GM19239 (cell line): ENCODE measurements around the gene NUDT14.

ENCODE experiments used
- DNase-seq: peaks from one replicate; pipeline ENCODE4 v3.0.0; 2011; ENCODE audit warnings: low spot score; ENCODE audit not compliant: insufficient read length
- FAIRE-seq: peaks from 2 replicates; lab custom pipeline; 2011; peaks lifted over from hg19 to GRCh38; lab: Jason Lieb, UNC

The NUDT14 gene

GRCh38 chr14:105138551-105139111 lies 42.5 kb downstream of the NUDT14 start:
- FAIRE-seq: no peak

GRCh38 chr14:105138021-105138541 lies 43.0 kb downstream of the NUDT14 start:
- FAIRE-seq (no peak), DNase-seq (no peak)

More at GRCh38 chr14:105138551-105139111, 42.5 kb downstream of the NUDT14 start:
- DNase-seq: no peak

- FAIRE-seq (no peak), DNase-seq (no peak)
These were observed 43.6 kb downstream of the NUDT14 start for GRCh38 chr14:105137481-105138020.

- DNase-seq (no peak), FAIRE-seq (no peak)
These were observed 44.5 kb downstream of the NUDT14 start for GRCh38 chr14:105136401-105137322.

DNA sequence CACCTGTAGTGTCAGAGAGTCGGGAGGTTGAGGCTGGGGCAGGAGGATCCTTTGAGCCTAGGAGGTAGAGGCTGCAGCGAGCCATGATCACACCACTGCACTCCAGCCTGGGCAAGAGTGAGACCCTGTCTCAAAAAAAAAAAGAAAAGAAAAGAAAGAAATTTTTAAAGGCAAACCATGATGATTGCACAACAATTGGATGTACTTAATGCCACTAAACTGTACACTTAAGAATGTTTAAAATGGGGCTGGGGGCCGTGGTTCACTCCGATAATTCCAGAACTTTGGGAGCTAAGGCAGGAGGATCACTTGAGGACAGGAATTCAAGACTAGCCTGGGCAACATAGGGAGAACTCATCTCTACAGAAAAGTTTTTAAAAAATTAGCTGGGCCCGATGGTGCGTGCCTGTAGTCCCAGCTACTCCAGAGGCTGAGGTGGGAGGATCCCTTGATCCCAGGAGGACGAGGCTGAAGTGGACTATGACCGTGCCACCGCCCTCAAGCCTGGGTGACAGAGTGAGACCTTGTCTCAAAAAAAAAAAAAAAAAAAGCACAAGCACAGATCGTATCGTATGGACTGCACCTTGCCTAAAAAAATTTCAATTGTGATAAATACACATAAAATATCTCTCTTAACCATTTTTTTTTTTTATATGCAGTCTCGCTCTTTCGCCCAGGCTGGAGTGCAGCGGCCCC lies 45.3 kb downstream of the NUDT14 start:
- DNase-seq (no peak), FAIRE-seq (no peak)

DNA sequence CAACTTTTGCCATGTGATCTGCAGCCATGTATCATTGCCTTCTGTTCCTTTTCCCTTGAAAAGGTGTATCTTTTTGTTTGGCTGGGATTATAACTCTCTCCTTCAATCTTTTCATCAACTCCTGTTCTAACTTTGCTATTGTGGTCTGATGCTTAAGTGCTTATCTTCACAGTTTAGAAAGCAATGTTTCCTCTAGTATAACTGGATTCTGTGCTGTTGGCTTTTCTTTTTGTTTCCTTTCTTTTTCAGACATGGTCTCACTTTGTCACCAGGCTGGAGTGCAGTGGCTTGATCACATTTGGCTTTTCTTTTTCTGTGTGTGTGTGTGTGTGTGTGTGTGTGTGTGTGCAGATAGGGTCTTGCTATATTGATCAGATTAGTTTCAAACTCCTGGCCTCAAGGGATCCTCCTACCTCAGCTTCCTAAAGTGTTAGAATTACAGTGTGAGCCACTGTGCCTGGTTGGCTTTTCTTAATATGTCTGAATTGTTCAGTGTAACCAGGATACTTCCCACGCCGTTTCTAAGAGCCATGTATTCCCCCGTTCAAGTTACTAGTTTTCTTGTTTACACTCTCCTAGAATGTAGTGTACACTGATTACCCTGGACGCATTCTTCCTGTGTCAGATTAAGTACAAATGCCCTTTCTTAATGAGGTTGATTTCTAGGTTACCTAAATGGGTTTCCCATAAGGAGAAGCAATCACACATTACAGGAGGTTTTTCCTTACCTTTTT lies 48.0 kb downstream of the NUDT14 start:
- DNase-seq (no peak), FAIRE-seq (no peak)

GRCh38 chr14:105131241-105131640 lies 49.9 kb downstream of the NUDT14 start:
- DNase-seq (no peak), FAIRE-seq (no peak)

GRCh38 chr14:105128059-105128458 lies 53.1 kb downstream of the NUDT14 start:
- DNase-seq (no peak), FAIRE-seq (no peak)

DNA sequence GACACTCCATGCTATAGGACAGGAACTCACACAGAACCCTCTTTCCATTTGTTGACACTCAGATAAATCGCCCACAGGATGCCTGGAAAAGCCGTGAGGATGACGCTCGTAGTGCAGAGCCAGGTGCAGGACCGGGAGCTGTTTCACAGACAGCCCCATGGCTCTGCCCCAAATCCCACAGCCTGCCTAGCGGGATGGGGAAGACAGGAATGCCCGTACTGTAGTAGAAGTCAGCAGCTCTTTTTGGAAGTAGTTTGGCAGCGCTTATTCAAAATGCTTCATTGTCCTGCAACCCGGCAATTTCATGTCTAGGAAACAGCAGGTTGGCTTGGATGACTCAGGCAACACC lies 54.2 kb downstream of the NUDT14 start:
- DNase-seq: no peak
- no peak for FAIRE-seq

DNA sequence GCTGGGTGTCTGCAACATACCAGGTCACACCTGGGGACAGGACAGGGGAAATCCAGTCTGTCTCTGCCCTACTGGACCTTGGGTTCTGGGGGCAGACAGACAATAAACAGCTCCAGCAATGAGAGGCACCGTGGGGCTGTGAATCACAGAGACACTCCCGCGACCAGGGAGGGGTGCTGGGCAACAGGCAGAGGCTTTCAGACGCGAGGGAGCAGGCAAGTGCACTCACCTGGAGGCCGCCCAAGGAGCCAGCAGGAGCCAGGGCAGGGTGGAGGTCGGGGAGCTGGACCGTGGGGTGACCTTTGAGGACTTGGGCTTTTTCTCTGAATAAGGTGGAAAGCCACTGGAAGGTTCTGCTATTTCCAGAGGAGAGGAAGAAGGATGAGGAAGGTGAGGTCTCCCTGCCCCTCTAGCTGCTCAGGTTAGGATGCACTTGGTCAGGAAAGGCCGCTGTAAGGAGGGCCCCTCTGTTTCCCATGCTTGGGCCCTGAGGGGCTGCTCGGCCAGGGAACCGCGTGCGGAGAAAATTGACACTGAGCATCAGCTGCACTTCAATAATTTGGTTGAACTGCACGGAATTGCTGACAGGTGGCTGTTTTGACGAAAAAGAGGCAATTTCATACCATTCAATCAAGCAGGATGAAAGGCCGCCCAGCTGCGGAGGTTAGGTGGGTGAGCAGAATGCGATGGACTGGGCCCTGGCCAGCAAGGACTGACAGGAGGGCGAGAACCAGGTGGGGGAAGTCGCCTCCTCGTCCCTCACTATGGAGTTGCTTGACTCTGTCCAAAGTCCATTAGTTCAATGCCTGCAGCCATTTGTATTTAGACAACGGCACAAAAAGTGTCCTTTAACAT lies 54.8 kb downstream of the NUDT14 start:
- FAIRE-seq: no peak
- DNase-seq: no peak

- DNase-seq: no peak
- FAIRE-seq: no peak
These were observed 56.3 kb downstream of the NUDT14 start for GRCh38 chr14:105124823-105125222.

GRCh38 chr14:105123981-105124765 lies 56.9 kb downstream of the NUDT14 start:
- DNase-seq (no peak), FAIRE-seq (no peak)

DNA sequence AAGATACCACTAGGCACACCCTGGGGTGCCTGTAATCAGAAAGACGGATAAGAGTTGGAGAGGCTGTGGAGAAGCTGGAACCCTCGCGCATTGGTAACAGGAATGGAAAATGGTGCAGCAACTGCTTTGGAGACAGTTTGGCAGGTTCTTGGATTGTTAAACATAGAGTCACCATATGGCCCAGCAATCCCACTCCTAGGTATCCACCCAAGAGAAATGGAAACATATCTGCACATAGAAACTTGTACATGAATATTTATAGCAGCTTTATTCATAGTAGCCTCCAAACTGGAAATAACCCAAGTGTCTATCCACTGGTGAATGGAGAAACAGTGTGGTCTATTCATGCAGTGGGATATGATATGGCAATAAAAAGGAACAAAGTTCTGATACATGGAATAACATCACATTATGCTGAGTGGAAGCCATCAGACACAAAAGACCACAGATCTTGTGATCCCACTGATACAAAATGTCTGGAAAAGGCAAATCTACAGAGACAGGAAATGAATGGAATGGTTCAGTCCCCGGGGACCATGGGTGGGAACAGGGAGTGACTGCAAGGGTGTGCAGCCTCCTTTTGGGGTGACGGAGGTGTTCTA lies 57.9 kb downstream of the NUDT14 start:
- no peak for DNase-seq
- no peak for FAIRE-seq
